Activated T-cell treated with anti-CD3 and anti-CD28 coated beads, Interleukin-2, amount 50 U/mL, for 72 hours (primary cell): ENCODE measurements around the gene CMBL. TPM values are rescaled to one million over a fixed set of nuclear protein-coding genes. Genes with fewer than 3 reads are reported as not detected.

Experiments
- ATAC-seq, 2 donors: fragments of 150-1000 bp; cut with Tn5 transposase; replicated peaks in 1 of 2; 2 replicates each; pipeline ENCODE4 v1.10.0; 2021; ENCODE audit warnings: moderate library complexity in 2 of 2, mild to moderate bottlenecking in 1 of 2
- DNase-seq, 2 donors: peaks; one replicate each; pipeline ENCODE4 v3.0.0; 2021 to 2022; ENCODE audit warnings: mixed read lengths in 1 of 2
- H3K27ac Mint-ChIP-seq: one replicate; pipeline ENCODE4 v1.8.0; 2022; ENCODE audit warnings: mild to moderate bottlenecking, moderate library complexity, mixed read lengths
- H3K27me3 Mint-ChIP-seq: one replicate; pipeline ENCODE4 v1.8.0; 2022; ENCODE audit warnings: low read depth, mixed read lengths
- H3K36me3 Mint-ChIP-seq, 2 donors: one replicate each; pipeline ENCODE4 v1.8.0; 2022; ENCODE audit warnings: mixed read lengths in 2 of 2, mild to moderate bottlenecking in 1 of 2; ENCODE audit not compliant: insufficient read depth in 2 of 2
- H3K4me1 Mint-ChIP-seq: one replicate; pipeline ENCODE4 v1.8.0; 2022; ENCODE audit warnings: low read depth, mixed read lengths
- H3K4me3 Mint-ChIP-seq, 2 donors: one replicate each; pipeline ENCODE4 v1.8.0; 2022; ENCODE audit warnings: mild to moderate bottlenecking in 2 of 2, mixed read lengths in 2 of 2, moderate library complexity in 2 of 2
- H3K9me3 Mint-ChIP-seq, 2 donors: one replicate each; pipeline ENCODE4 v1.8.0; 2022; ENCODE audit warnings: mixed read lengths in 2 of 2
- total RNA-seq, 2 donors: library from RNA; stranded (reverse); gene quantifications; one replicate each; pipeline ENCODE4 v1.2.3, GENCODE V29; 2022

Gene CMBL
- total RNA-seq, 2 donors from 2014 or later, result 1.2 to 1.7 TPM

GRCh38 chr5:10329446-10329819 is 21.7 kb upstream of the CMBL start:
- Mint-ChIP-seq H3K4me3 (no peak overlapping the region), H3K27me3 (peaks cover 36% of the 10 kb centered on the region), H3K4me1 (peaks cover 8% of the 10 kb centered on the region), H3K27ac (no peak overlapping the region), H3K9me3 (no peaks in the 10 kb centered on the region), H3K36me3 (peaks cover 0 to 2% of the 10 kb centered on the region in 2 donors)
- ATAC-seq (no peak), DNase-seq (no peak)

DNA sequence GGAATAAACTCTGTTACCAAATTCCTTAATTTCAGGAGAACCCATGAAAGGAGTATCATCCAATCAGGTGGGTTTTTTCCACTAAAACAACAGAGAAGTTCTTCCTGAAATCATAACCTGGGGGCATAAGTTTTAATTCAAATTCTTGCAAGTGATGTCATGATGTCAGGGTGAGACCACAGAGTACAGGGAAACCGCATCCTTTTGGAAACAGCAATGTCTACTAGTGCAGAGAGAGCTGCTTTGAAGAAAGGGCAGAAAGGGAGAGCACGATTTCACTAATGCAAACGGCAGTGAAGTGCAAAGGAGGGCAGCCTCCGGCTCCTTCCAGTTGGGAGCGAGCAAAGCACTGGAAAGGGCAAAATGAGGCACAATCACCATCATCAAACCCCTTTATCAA is 20.6 kb upstream of the CMBL start:
- DNase-seq (no peak), ATAC-seq (no peak)
- H3K9me3 Mint-ChIP-seq, result no peaks in the 10 kb centered on the region
- peaks cover 0 to under 1% of the 10 kb centered on the region in 2 donors for H3K36me3 Mint-ChIP-seq
- H3K4me1 Mint-ChIP-seq, result peaks cover 5% of the 10 kb centered on the region
- no peak overlapping the region for H3K4me3 Mint-ChIP-seq
- no peak overlapping the region for H3K27ac Mint-ChIP-seq
- peaks cover 29% of the 10 kb centered on the region for H3K27me3 Mint-ChIP-seq

DNA sequence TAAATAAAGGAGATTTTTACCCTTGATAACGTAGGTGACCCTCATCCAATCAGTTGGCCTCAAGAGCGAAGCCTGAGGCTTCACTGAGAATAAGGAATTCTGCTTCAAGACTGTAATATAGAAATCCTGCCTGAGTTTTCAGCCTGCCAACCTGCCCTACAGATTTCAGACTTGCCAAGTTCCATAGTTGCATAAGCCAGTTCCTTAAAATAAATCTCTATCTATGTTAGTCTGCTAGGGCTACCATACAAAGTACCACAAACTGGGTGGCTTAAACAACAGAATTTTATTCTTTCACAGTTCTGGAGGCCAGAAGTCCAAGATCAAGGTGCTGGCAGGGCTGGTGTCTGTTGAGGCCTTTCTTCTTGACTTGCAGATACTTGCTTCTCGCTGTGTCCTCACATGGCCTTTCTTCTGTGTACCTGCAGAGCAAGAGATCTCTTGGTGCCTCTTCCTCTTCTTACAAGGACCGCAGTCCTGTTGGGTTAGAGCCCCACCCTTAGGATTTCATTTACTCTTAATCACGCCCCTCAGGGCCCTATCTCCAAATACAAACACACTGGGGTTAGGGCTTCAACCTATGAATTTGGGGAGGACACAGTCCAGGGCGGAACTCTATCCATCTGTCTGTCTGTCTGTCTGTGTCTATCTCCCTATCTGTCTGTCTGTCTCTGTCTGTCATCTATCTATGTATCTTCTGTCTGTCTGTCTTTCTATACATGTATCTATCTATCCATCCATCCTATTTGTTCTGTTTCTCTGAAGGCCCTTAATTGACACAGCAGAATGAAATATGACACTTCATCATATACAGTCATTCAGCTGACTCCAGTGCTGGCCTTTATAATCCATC is 17.0 kb upstream of the CMBL start:
- H3K27me3 Mint-ChIP-seq, result no peaks in the 10 kb centered on the region

DNA sequence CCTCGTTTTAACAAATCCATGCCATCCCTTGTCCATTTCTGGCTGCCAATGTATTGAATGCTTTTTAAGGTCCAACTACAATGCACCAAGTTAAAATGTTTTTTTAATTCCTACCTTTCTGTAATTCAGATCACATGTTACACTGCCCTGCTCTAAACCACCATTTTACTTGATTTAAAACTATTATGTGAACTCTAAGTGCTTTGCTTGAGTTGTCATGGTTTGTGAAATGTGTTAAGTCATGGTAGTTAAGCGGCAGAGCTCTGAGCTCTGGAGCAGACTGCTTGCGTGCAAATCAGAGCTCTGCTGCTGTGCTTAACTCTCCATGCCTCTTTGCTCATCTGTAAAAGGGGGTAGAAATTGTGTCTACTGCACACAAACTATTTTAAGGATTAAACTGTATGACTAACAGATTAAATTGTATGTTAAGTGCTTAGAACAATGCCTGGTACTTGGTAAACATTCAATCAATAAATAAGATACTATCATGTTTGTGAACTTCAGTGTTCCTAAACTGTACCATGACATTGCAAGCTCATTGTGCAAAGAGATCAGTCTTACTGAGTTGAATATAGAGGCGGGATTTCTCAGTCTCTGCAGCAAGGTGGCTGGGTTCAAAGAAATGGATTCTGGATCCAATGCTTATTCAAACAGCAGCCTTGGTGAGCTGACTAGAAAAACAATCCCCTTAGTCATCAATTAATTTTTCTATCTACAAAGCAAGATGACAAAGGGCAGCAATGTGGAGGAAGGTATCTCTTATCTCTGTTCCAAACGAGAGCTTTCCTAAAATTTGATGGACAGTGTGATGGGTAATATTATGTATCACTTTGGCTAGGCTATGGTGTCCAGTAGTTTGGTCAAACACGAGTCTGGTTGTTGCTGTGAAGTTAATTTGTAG is 16.1 kb upstream of the CMBL start:
- ATAC-seq (no peak), DNase-seq (no peak)
- H3K27me3 Mint-ChIP-seq, result peaks cover 4% of the 10 kb centered on the region
- no peak overlapping the region for H3K27ac Mint-ChIP-seq
- H3K4me3 Mint-ChIP-seq, result no peak overlapping the region
- no peaks in the 10 kb centered on the region for H3K36me3 Mint-ChIP-seq
- no peaks in the 10 kb centered on the region for H3K4me1 Mint-ChIP-seq
- H3K9me3 Mint-ChIP-seq, result no peaks in the 10 kb centered on the region

More for the DNA sequence above, 17.0 kb upstream of the CMBL start:
- H3K36me3 Mint-ChIP-seq, result no peaks in the 10 kb centered on the region
- DNase-seq (no peak), ATAC-seq (no peak)
- no peak overlapping the region for H3K27ac Mint-ChIP-seq
- no peak overlapping the region for H3K4me3 Mint-ChIP-seq
- H3K9me3 Mint-ChIP-seq, result no peaks in the 10 kb centered on the region
- H3K4me1 Mint-ChIP-seq, result no peaks in the 10 kb centered on the region

DNA sequence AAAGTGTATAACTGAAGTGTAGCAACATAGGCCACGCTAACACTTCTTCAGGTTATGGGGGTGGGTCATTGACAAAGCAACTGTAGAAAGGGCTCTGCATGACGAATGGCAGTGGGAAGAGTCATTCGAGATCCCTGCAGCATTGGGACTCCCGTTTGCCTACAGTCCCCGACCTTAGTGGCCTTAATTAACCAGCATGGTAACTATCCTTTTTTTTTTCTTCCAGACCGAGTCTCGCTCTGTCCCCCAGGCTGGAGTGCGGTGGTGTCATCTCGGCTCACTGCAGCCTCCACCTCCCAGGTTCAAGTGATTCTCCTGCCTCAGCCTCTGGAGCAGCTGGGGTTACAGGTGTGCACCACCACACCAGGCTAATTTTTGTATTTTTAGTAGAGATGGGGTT is 14.2 kb upstream of the CMBL start:
- no peak for DNase-seq
- H3K9me3 Mint-ChIP-seq, result no peaks in the 10 kb centered on the region
- no peak for ATAC-seq
- no peak overlapping the region for H3K4me3 Mint-ChIP-seq
- H3K36me3 Mint-ChIP-seq, result no peaks in the 10 kb centered on the region
- H3K27ac Mint-ChIP-seq, result no peak overlapping the region
- peaks cover 6% of the 10 kb centered on the region for H3K27me3 Mint-ChIP-seq
- H3K4me1 Mint-ChIP-seq, result no peaks in the 10 kb centered on the region

- Mint-ChIP-seq H3K4me3 (no peak overlapping the region), H3K36me3 (no peaks in the 10 kb centered on the region), H3K27me3 (peaks cover 6% of the 10 kb centered on the region), H3K9me3 (no peaks in the 10 kb centered on the region), H3K27ac (no peak overlapping the region), H3K4me1 (no peaks in the 10 kb centered on the region)
- DNase-seq (no peak), ATAC-seq (no peak)
These were observed 13.1 kb upstream of the CMBL start for GRCh38 chr5:10320793-10321192.

DNA sequence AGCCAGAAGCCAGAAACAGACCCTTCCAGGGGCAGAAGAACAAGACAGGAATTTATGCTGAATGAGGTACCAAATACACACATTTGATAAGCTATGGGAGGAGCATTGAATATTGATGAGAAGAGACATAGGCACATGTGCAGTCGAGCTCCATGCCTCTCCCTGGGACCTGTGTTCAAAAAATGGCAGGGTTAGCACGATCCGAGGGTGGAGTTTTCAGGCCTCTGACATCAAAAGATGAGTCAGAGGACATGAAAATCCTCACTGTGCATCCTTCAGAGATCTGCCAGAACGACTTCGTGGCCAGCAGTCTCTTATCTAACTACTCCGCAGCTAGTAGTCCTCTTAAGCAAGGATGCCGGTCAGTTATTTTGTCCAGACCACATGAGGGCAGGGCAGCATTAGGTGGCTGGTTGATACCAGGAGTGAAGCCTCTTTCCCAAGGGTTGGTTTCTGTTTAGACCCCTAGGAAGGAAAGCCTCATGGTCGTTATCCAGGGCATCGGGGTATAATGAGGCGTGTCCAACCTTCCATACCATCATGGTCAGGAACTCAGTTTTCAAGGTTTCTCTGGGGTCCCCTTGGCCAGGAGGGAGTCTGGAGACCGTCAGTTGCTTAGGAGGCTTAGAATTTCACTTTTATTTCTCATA is 11.6 kb upstream of the CMBL start:
- H3K27me3 Mint-ChIP-seq, result peaks cover 6% of the 10 kb centered on the region
- no peaks in the 10 kb centered on the region for H3K4me1 Mint-ChIP-seq
- no peaks in the 10 kb centered on the region for H3K36me3 Mint-ChIP-seq
- no peak overlapping the region for H3K27ac Mint-ChIP-seq
- DNase-seq (no peak), ATAC-seq (no peak)
- no peaks in the 10 kb centered on the region for H3K9me3 Mint-ChIP-seq
- no peak overlapping the region for H3K4me3 Mint-ChIP-seq

- Mint-ChIP-seq H3K4me3 (no peak overlapping the region), H3K27me3 (peaks cover 6% of the 10 kb centered on the region), H3K27ac (no peak overlapping the region), H3K9me3 (no peaks in the 10 kb centered on the region), H3K4me1 (no peaks in the 10 kb centered on the region), H3K36me3 (no peaks in the 10 kb centered on the region)
- DNase-seq (peak in 1 of 2 donors; percentile 5), ATAC-seq (peak; percentile 44 to 87)
These were observed 10.4 kb upstream of the CMBL start for GRCh38 chr5:10317825-10318682.

DNA sequence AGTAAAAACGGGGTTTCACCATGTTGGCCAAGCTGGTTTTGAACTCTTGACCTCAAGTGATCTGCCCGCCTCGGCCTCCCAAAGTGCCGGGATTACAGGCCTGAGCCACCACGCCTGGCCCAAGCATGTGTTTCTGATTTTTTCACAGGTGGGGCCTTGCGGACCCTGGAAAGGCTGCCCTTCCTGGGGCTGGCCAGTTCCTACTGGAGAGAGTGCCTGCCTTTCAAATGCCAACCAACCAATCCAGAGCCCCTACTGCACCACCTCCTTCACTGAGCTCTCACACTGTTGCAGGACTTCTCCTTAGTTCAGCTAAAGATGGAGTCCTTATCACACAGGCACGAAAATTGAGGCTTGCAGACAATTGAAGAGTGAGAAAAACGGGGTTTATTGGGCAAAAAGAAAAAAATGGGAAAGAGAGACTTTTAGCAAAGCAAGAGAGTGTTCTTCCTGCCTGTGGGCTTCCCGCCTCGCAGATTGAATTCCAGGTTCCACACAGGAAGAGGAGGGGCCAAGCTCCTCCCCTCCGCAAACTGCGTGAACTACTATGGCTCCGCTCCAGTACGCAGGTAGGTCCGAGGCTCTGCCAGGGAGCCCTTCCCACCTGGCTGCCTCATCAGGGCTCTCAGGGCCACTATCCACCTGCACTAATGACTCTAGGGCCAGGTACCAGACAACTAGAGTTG is 8.3 kb upstream of the CMBL start:
- no peak for DNase-seq
- no peak overlapping the region for H3K27ac Mint-ChIP-seq
- H3K4me3 Mint-ChIP-seq, result no peak overlapping the region
- H3K27me3 Mint-ChIP-seq, result peaks cover 6% of the 10 kb centered on the region
- no peaks in the 10 kb centered on the region for H3K36me3 Mint-ChIP-seq
- no peaks in the 10 kb centered on the region for H3K9me3 Mint-ChIP-seq
- H3K4me1 Mint-ChIP-seq, result peaks cover 2% of the 10 kb centered on the region
- ATAC-seq, result no peak

- H3K27me3 Mint-ChIP-seq, result peaks cover 6% of the 10 kb centered on the region
- H3K36me3 Mint-ChIP-seq, result no peaks in the 10 kb centered on the region
- peaks cover 9% of the 10 kb centered on the region for H3K4me1 Mint-ChIP-seq
- H3K27ac Mint-ChIP-seq, result no peak overlapping the region
- H3K9me3 Mint-ChIP-seq, result no peaks in the 10 kb centered on the region
- ATAC-seq (no peak), DNase-seq (no peak)
- H3K4me3 Mint-ChIP-seq, result no peak overlapping the region
These were observed 7.5 kb upstream of the CMBL start for GRCh38 chr5:10315201-10315600.

- Mint-ChIP-seq H3K4me1 (peaks cover 17% of the 10 kb centered on the region), H3K27me3 (peaks cover 17% of the 10 kb centered on the region), H3K27ac (no peak overlapping the region), H3K9me3 (no peaks in the 10 kb centered on the region), H3K4me3 (no peak overlapping the region), H3K36me3 (peaks cover 0 to 2% of the 10 kb centered on the region in 2 donors)
- DNase-seq (no peak), ATAC-seq (no peak)
These were observed 4.1 kb upstream of the CMBL start for GRCh38 chr5:10311595-10312425.
